ENCODE results near the gene OR2G2.
A peak's percentile ranks its signal among the peaks of the same experiment; 100 is the strongest.

OR2G2 gene

GRCh38 chr1:247588060-247588459 lies at the start of gene OR2G2:
Gene OR2G2 (plus strand): TSS chr1:247588360. CDS start chr1:247588360, 0 bp downstream.
- no peak for DNase-seq (ENCODE audit: low spot score)

- no peak for DNase-seq (ENCODE audit: low spot score)
Observed at GRCh38 chr1:247538561-247538960, 49.6 kb upstream of the OR2G2 start.

GRCh38 chr1:247539215-247539614 lies 48.9 kb upstream of the OR2G2 start:
- no peak for DNase-seq (ENCODE audit: low spot score)

- no peak for DNase-seq (ENCODE audit: low spot score)
Observed at GRCh38 chr1:247540581-247540980, 47.6 kb upstream of the OR2G2 start.

GRCh38 chr1:247542811-247543210 lies 45.3 kb upstream of the OR2G2 start:
- no peak for DNase-seq (ENCODE audit: low spot score)

GRCh38 chr1:247548092-247548491 lies 40.1 kb upstream of the OR2G2 start:
- DNase-seq (ENCODE audit: low spot score): no peak

GRCh38 chr1:247548769-247549182 lies 39.4 kb upstream of the OR2G2 start, which contains the start of gene GCSAML:
Gene GCSAML (plus strand): TSS chr1:247549134. CDS start chr1:247549192, 58 bp downstream.
- DNase-seq (ENCODE audit: low spot score): no peak

- no peak for DNase-seq (ENCODE audit: low spot score)
Observed at GRCh38 chr1:247551721-247552120, 36.4 kb upstream of the OR2G2 start.

GRCh38 chr1:247552231-247552630 lies 35.9 kb upstream of the OR2G2 start:
- no peak for DNase-seq (ENCODE audit: low spot score)

GRCh38 chr1:247557926-247558674 lies 30.1 kb upstream of the OR2G2 start:
- no peak for DNase-seq (ENCODE audit: low spot score)

GRCh38 chr1:247561711-247562110 lies 26.4 kb upstream of the OR2G2 start:
- no peak for DNase-seq (ENCODE audit: low spot score)

GRCh38 chr1:247562198-247562597 lies 26.0 kb upstream of the OR2G2 start:
- no peak for DNase-seq (ENCODE audit: low spot score)

- DNase-seq (ENCODE audit: low spot score): no peak
Observed at GRCh38 chr1:247574236-247574635, 13.9 kb upstream of the OR2G2 start.

- DNase-seq (ENCODE audit: low spot score): no peak
Observed at GRCh38 chr1:247574664-247575063, 13.5 kb upstream of the OR2G2 start.

- DNase-seq (ENCODE audit: low spot score): peak; percentile 57
Observed at GRCh38 chr1:247576514-247576913, 11.6 kb upstream of the OR2G2 start.

- DNase-seq (ENCODE audit: low spot score): no peak
Observed at GRCh38 chr1:247578946-247579460, 9.2 kb upstream of the OR2G2 start.

- no peak for DNase-seq (ENCODE audit: low spot score)
Observed at GRCh38 chr1:247605286-247605685, 17.1 kb downstream of the OR2G2 start, which contains the start of gene OR2G3. Gene OR2G3 (plus strand): TSS chr1:247605586. CDS start chr1:247605586, 0 bp downstream.

- no peak for DNase-seq (ENCODE audit: low spot score)
Observed at GRCh38 chr1:247613405-247613804, 25.2 kb downstream of the OR2G2 start.

- DNase-seq (ENCODE audit: low spot score): no peak
Observed at GRCh38 chr1:247614625-247615024, 26.5 kb downstream of the OR2G2 start.

GRCh38 chr1:247627951-247628350 lies 39.8 kb downstream of the OR2G2 start:
- no peak for DNase-seq (ENCODE audit: low spot score)

GRCh38 chr1:247638011-247638410 lies 49.9 kb downstream of the OR2G2 start:
- no peak for DNase-seq (ENCODE audit: low spot score)

GRCh38 chr1:247638781-247639180 lies 50.6 kb downstream of the OR2G2 start:
- no peak for DNase-seq (ENCODE audit: low spot score)

All from NAMALWA (cell line).